ENCODE measurements around the gene PRM1. TPM values are rescaled to one million over a fixed set of nuclear protein-coding genes. Genes with fewer than 3 reads are reported as not detected.

Gene PRM1
- total RNA-seq, 1 experiment from 2014 or later, result not detected

GRCh38 chr16:11276143-11276895 is 4.8 kb downstream of the PRM1 start, which contains the start of gene PRM2:
PRM2 (minus strand) TSS chr16:11276480; CDS start chr16:11276370, 110 bp downstream.
- H3K9me2 ChIP-seq (ENCODE audit: insufficient read depth), result no peaks in the 10 kb centered on the region
- no peak within 1 kb of the TSS for H2AFZ ChIP-seq
- H3K4me3 ChIP-seq, result no peak within 1 kb of the TSS
- POLR2A ChIA-PET (ENCODE audit: unreplicated experiment), result interaction anchor here (0.5 to 0.6 kb wide), 4 partner anchors 18 to 76 kb away, joined by 3 to 19 read pairs (median 4); no protein-coding TSS in a partner anchor
- H3K79me2 ChIP-seq (ENCODE audit: low read depth), result no peaks in the 10 kb centered on the region
- intact Hi-C loops (cut with micrococcal nuclease; ENCODE audit: unreplicated experiment), result no loop called here
- H3F3A ChIP-seq (ENCODE audit: insufficient read depth, low read depth), result no peaks in the 10 kb centered on the region
- no TSS peak for BruUV-seq (replicated peaks)
- CTCF ChIA-PET, result no interaction called here
- H3K36me3 ChIP-seq (ENCODE audit: low read depth), result no peaks in the 10 kb centered on the region
- H3K27me3 ChIP-seq (ENCODE audit: insufficient read depth, low read depth), result no peaks in the 10 kb centered on the region
- no peaks in the 10 kb centered on the region for H4K20me1 ChIP-seq (ENCODE audit: insufficient read depth)
- TF ChIP-seq EZH2 (IDR thresholded peaks at IDR 0.05; ENCODE audit: low read depth), result no peak
- TF ChIP-seq CTCF (conservative IDR thresholded peaks at IDR 0.05), result no peak
- no peak within 1 kb of the TSS for H3K4me2 ChIP-seq
- no peak for DNase-seq
- H3K4me1 ChIP-seq (replicated peaks; ENCODE audit: insufficient read depth), result no peaks in the 10 kb centered on the region
- no peaks in the 10 kb centered on the region for H3K9me3 ChIP-seq (ENCODE audit: insufficient read depth, low read depth)
- H3K27ac ChIP-seq, result no peak within 1 kb of the TSS

- BruUV-seq (replicated peaks), result no TSS peak
- intact Hi-C loops (cut with micrococcal nuclease; ENCODE audit: unreplicated experiment), result no loop called here
- Histone ChIP-seq H3K4me2 (no peak overlapping the region), H2AFZ (no peak overlapping the region), H3K27me3 (ENCODE audit: insufficient read depth, low read depth) (peaks cover 4% of the 10 kb centered on the region; the same call in 1 of the 2 replicates), H4K20me1 (ENCODE audit: insufficient read depth) (no peaks in the 10 kb centered on the region), H3F3A (ENCODE audit: insufficient read depth, low read depth) (no peaks in the 10 kb centered on the region), H3K79me2 (ENCODE audit: low read depth) (no peaks in the 10 kb centered on the region), H3K4me1 (replicated peaks; ENCODE audit: insufficient read depth) (no peaks in the 10 kb centered on the region), H3K36me3 (ENCODE audit: low read depth) (no peaks in the 10 kb centered on the region), H3K9me2 (ENCODE audit: insufficient read depth) (no peaks in the 10 kb centered on the region), H3K27ac (no peak overlapping the region), H3K9me3 (ENCODE audit: insufficient read depth, low read depth) (no peaks in the 10 kb centered on the region), H3K4me3 (no peak overlapping the region)
- no peak for TF ChIP-seq EZH2 (IDR thresholded peaks at IDR 0.05; ENCODE audit: low read depth)
- DNase-seq, result no peak
- POLR2A ChIA-PET (ENCODE audit: unreplicated experiment), result no interaction called here
- CTCF ChIA-PET, result interaction anchor here (0.6 kb wide), 2 partner anchors 78 to 324 kb away, joined by 4 to 6 read pairs; no protein-coding TSS in a partner anchor
These were observed 6.2 kb downstream of the PRM1 start for GRCh38 chr16:11274964-11275363.

- H3K36me3 ChIP-seq (ENCODE audit: low read depth), result no peaks in the 10 kb centered on the region
- H3K4me2 ChIP-seq, result no peak overlapping the region
- no peaks in the 10 kb centered on the region for H3F3A ChIP-seq (ENCODE audit: insufficient read depth, low read depth)
- no peaks in the 10 kb centered on the region for H3K9me3 ChIP-seq (ENCODE audit: insufficient read depth, low read depth)
- H3K9me2 ChIP-seq (ENCODE audit: insufficient read depth), result no peaks in the 10 kb centered on the region
- H3K27me3 ChIP-seq (ENCODE audit: insufficient read depth, low read depth), result peaks cover 10% of the 10 kb centered on the region; the same call in 1 of the 2 replicates
- no peak for TF ChIP-seq CTCF (conservative IDR thresholded peaks at IDR 0.05)
- TF ChIP-seq EZH2 (IDR thresholded peaks at IDR 0.05; ENCODE audit: low read depth), result no peak
- no peak overlapping the region for H2AFZ ChIP-seq
- H3K4me1 ChIP-seq (replicated peaks; ENCODE audit: insufficient read depth), result no peaks in the 10 kb centered on the region
- intact Hi-C loops (cut with micrococcal nuclease; ENCODE audit: unreplicated experiment), result no loop called here
- no TSS peak for BruUV-seq (replicated peaks)
- ChIA-PET POLR2A (ENCODE audit: unreplicated experiment) (no interaction called here), CTCF (no interaction called here)
- no peak for DNase-seq
- H4K20me1 ChIP-seq (ENCODE audit: insufficient read depth), result no peaks in the 10 kb centered on the region
- no peak overlapping the region for H3K4me3 ChIP-seq
- no peaks in the 10 kb centered on the region for H3K79me2 ChIP-seq (ENCODE audit: low read depth)
- H3K27ac ChIP-seq, result no peak overlapping the region
These were observed 7.3 kb downstream of the PRM1 start for GRCh38 chr16:11273721-11274324.

All from PC-9 (cell line).